Epithelial cell of proximal tubule (primary cell): Measurements from ENCODE around the gene HTR3D. TPM values are rescaled to one million over a fixed set of nuclear protein-coding genes. Genes with fewer than 3 reads are reported as not detected.
"Not testable (repeated sequence)": the region's sequence is repeated elsewhere in the genome, so short reads cannot be mapped to it uniquely, and the experiment has no call there.

Experiments used
- DNase-seq: peaks from one replicate; pipeline ENCODE4 v3.0.0-alpha.2; 2011; ENCODE audit warnings: low read depth
- H3K4me3 ChIP-seq: 2 replicates; pipeline ENCODE4 v1.5.1; 2011; ENCODE audit warnings: low read depth, mild to moderate bottlenecking, low read length
- total RNA-seq: library from RNA; depleted of rRNA; stranded (reverse); fragments of >200 nt; gene quantifications from 2 replicates; pipeline ENCODE4 v1.2.3, GENCODE V29; 2015
- TF ChIP-seq, protein P1 (sequence below): conservative IDR thresholded peaks from 2 replicates; pipeline ENCODE4 v1.5.1; 2012; ENCODE audit warnings: low read depth, mild to moderate bottlenecking, low read length

The HTR3D gene
- total RNA-seq, 1 donor from 2014 or later: not detected

DNA sequence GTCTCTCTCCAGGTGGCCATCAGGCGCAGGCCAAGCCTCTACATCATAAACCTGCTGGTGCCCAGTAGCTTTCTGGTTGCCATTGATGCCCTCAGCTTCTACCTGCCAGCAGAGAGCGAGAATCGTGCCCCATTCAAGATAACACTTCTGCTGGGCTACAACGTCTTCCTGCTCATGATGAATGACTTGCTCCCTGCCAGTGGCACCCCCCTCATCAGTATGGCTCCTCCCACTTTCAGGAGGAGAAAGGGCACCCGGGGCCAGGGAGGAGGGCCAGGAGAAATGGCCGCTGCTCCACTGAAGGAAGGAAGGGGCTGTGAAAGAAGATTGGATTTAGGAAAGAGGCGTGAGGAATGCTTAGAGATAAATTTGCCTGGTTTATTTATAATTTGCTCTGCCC is 27.9 kb downstream of the HTR3D start:
- no peak for DNase-seq
- H3K4me3 ChIP-seq: no peak overlapping the region
- TF ChIP-seq, protein P1, sequence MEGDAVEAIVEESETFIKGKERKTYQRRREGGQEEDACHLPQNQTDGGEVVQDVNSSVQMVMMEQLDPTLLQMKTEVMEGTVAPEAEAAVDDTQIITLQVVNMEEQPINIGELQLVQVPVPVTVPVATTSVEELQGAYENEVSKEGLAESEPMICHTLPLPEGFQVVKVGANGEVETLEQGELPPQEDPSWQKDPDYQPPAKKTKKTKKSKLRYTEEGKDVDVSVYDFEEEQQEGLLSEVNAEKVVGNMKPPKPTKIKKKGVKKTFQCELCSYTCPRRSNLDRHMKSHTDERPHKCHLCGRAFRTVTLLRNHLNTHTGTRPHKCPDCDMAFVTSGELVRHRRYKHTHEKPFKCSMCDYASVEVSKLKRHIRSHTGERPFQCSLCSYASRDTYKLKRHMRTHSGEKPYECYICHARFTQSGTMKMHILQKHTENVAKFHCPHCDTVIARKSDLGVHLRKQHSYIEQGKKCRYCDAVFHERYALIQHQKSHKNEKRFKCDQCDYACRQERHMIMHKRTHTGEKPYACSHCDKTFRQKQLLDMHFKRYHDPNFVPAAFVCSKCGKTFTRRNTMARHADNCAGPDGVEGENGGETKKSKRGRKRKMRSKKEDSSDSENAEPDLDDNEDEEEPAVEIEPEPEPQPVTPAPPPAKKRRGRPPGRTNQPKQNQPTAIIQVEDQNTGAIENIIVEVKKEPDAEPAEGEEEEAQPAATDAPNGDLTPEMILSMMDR: no peak

DNA sequence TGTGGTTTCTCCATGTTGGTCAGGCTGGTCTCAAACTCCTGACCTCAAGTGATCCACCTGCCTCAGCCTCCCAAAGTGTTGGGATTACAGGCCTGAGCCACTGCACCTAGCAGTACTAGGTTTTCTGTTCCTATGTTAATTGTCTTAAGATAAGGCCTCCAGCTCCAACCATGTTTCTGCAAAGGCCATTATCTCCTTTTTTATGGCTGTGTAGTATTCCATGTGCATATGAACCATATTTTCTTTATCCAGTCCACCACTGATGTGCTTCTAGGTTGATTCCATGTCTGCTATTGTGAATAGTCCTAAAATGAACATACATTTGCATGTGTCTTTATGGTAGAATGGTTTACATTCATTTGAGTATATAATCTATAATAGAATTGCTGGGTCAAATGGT is 31.1 kb downstream of the HTR3D start:
- TF ChIP-seq, protein P1: no peak
- no peak for DNase-seq
- no peak overlapping the region for H3K4me3 ChIP-seq

DNA sequence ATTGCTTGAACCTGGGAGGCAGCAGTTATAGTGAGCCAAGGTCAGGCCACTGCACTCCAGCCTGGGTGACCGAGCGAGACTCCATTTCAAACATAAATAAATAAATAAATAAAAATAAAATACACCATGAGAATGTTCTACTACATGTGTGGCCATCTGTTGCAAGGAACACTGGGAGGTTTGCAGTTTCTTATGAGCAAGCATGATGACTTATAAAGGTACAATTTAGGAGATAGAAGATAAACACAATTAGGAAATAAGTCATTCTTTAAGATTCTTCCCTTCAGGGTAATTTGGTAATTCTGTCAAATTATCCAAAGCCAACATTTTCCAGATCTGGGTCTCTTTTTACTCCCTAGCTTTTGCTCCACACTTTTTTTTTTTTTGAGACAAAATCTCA is 34.7 kb downstream of the HTR3D start:
- no peak for DNase-seq
- H3K4me3 ChIP-seq: no peak overlapping the region
- TF ChIP-seq, protein P1: no peak

GRCh38 chr3:184067573-184068055 is 36.1 kb downstream of the HTR3D start:
- TF ChIP-seq, protein P1: no peak
- DNase-seq: no peak
- no peak overlapping the region for H3K4me3 ChIP-seq

DNA sequence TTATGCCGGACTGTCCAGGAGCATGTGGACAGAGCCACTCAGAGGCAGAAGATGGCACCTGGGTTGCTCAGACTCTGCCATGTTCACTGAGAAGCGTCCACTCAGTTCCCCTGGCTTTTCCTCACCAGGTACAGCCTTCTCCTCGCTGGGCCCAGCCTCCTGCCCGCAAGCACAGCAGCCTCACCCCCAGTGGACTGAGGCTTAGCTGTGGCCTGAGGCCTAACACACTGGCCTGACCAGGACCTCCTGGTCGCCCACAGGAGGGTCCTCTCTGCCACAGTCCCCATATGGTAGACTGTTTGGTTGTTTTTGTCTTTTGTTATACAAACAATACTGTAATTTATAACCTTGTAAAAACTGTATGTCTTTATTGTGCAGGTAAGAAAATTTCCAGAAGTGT is 36.8 kb downstream of the HTR3D start:
- DNase-seq: no peak
- TF ChIP-seq, protein P1: no peak
- H3K4me3 ChIP-seq: no peak overlapping the region

GRCh38 chr3:184071142-184071541 is 39.6 kb downstream of the HTR3D start:
- DNase-seq, H3K4me3 ChIP-seq: not testable (repeated sequence)

DNA sequence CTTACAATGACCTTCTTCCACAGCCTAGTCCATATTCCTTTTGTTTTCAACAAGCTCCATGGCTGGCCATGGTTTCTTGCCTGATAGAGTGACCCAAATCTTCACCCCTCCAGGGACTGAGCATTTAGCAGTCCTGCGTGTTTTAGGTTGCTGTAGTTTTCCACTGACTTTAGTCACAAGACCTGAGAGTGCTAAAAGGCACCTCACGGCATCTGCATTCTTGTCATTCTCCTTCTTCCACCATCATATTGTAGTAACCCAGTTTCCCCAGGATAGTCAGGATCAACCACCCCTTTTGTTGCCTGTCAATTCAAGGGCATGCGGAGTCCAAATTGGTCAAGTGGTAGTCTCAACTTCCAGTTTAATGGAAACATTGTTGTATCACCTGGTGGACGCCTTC is 42.1 kb downstream of the HTR3D start:
- no peak overlapping the region for H3K4me3 ChIP-seq
- TF ChIP-seq, protein P1: no peak
- no peak for DNase-seq

- H3K4me3 ChIP-seq: no peak overlapping the region
- TF ChIP-seq, protein P1: no peak
- DNase-seq: no peak
Observed at GRCh38 chr3:184075901-184076300, 44.4 kb downstream of the HTR3D start.
